Renal pelvis (tissue), 4 donors: Measurements from ENCODE around the gene POLE2. TPM values are rescaled to one million over a fixed set of nuclear protein-coding genes. Genes with fewer than 3 reads are reported as not detected.
"Not testable (repeated sequence)": the region's sequence is repeated elsewhere in the genome, so short reads cannot be mapped to it uniquely, and the experiment has no call there.

ENCODE experiments used
- DNase-seq: peaks from one replicate; pipeline ENCODE4 v3.0.0-alpha.2; 2013
- polyA plus RNA-seq, 3 donors: library from polyadenylated mRNA; unstranded; fragments of 120-200 nt; gene quantifications; one replicate each; pipeline ENCODE4 v1.2.1, GENCODE V29; 2013; ENCODE audit not compliant: insufficient read length in 3 of 3

The POLE2 gene
- polyA plus RNA-seq, 3 donors: 12.9 to 23.7 (median 23.4) TPM

- DNase-seq: peak; percentile 98
Observed at GRCh38 chr14:49620182-49621113, 67.6 kb downstream of the POLE2 start, which contains the start of the genes MGAT2 and RPL36AL. Gene MGAT2, plus strand, starts transcription at chr14:49620799. Its CDS starts 470 bp downstream, at chr14:49621269. Gene RPL36AL, minus strand, starts transcription at chr14:49620626. Its CDS starts 1,522 bp downstream, at chr14:49619104.

- DNase-seq: no peak
Observed at GRCh38 chr14:49619730-49620129, 68.3 kb downstream of the POLE2 start.

- not testable (repeated sequence) for DNase-seq
Observed at GRCh38 chr14:49619273-49619672, 68.7 kb downstream of the POLE2 start.

- no peak for DNase-seq
Observed at GRCh38 chr14:49617852-49618519, 70.0 kb downstream of the POLE2 start.

GRCh38 chr14:49615776-49616175 lies 72.2 kb downstream of the POLE2 start:
- no peak for DNase-seq

GRCh38 chr14:49614196-49614595 lies 73.8 kb downstream of the POLE2 start:
- DNase-seq: no peak

- DNase-seq: no peak
Observed at GRCh38 chr14:49612671-49613070, 75.3 kb downstream of the POLE2 start.

GRCh38 chr14:49612251-49612650 lies 75.8 kb downstream of the POLE2 start:
- no peak for DNase-seq

GRCh38 chr14:49607583-49607982 lies 80.4 kb downstream of the POLE2 start:
- DNase-seq: no peak

GRCh38 chr14:49598485-49599300 lies 89.3 kb downstream of the POLE2 start, which contains the start of gene LRR1:
Gene LRR1, plus strand, starts transcription at chr14:49598940. Its CDS starts 81 bp downstream, at chr14:49599021.
- DNase-seq: peak; percentile 83

GRCh38 chr14:49598189-49598484 lies 89.9 kb downstream of the POLE2 start:
- DNase-seq: no peak

GRCh38 chr14:49594347-49595091 lies 93.5 kb downstream of the POLE2 start:
- DNase-seq: no peak

Other genes starting within 250 kb of the POLE2 start
- 1,000 to 10,000 TPM; 1,386 to 1,734 (median 1,660) TPM for gene RPS29, start 101.8 kb downstream of the POLE2 start, polyA plus RNA-seq
- 10 to 100 TPM; 11.9 to 12.6 (median 12.5) TPM for gene LRR1, start 89.3 kb downstream of the POLE2 start, polyA plus RNA-seq
- gene RPL36AL, start 67.6 kb downstream of the POLE2 start, polyA plus RNA-seq: 100 to 1,000 TPM; 177 to 251 (median 211) TPM
- gene MGAT2, start 67.4 kb downstream of the POLE2 start, polyA plus RNA-seq: 10 to 100 TPM; 17.4 to 29.3 (median 20.6) TPM
- 10 to 100 TPM; 16.3 to 17.4 (median 16.4) TPM for gene DNAAF2, start 53.0 kb downstream of the POLE2 start, polyA plus RNA-seq
- gene KLHDC1, start 4.9 kb upstream of the POLE2 start, polyA plus RNA-seq: 1 to 10 TPM; 3.5 to 6.2 (median 5.0) TPM
- 100 to 1,000 TPM; 130 to 158 (median 151) TPM for gene KLHDC2, start 79.9 kb upstream of the POLE2 start, polyA plus RNA-seq
- gene NEMF, start 164.6 kb upstream of the POLE2 start, polyA plus RNA-seq: 10 to 100 TPM; 77.5 to 92.8 (median 79.2) TPM
- gene ARF6, start 204.9 kb upstream of the POLE2 start, polyA plus RNA-seq: 10 to 100 TPM; 78.4 to 84.6 (median 82.0) TPM